Esophagus squamous epithelium (tissue), 4 donors: ENCODE data around the gene SLC25A29.

Source experiments
- CTCF ChIP-seq, 6 experiments: fragments of 450-650 bp in 4 of 6; fragments of 200-600 bp in 2 of 6; sonication (generic) in 2 of 6; IDR thresholded peaks; one replicate each; pipeline ENCODE4 v1.5.1; 2016 to 2019; ENCODE audit warnings: antibody characterized with exemption in 6 of 6, mild to moderate bottlenecking in 4 of 6, moderate library complexity in 4 of 6
- POLR2A ChIP-seq, 4 donors: fragments of 450-650 bp; IDR thresholded peaks; one replicate each; pipeline ENCODE4 v1.6.1; 2017; ENCODE audit warnings: antibody characterized with exemption in 4 of 4, mild to moderate bottlenecking in 4 of 4, moderate library complexity in 3 of 4

- TF ChIP-seq CTCF (IDR thresholded peaks at IDR 0.05) = no peak
- no peak for TF ChIP-seq POLR2A (IDR thresholded peaks at IDR 0.05)
These were observed 19.0 kb upstream of the SLC25A29 start for GRCh38 chr14:100325231-100325632.
